ENCODE measurements around the gene YY2.

Gene YY2

DNA sequence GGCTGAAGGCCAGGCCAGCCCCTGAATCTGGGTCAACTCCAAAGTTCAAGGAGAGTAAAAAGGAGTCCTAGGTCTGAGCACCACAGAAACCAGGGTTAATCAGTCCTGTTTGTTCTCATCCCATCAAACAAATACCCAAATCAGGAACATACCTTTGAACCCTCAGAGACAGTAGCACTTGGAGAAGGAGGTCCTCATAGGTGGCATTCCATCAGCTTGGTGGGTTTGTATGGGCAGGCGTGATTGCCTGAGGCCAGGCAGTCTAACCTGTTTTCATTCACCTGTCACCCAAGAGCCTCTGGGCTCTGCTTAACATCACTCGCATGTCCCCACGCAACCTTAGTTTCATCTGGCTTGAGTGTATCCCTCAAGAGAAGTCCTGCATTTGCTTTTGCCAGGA lies 33.9 kb upstream of the YY2 start:
- no peak for DNase-seq (ENCODE audit: low spot score)
- in situ Hi-C loops (cut with MboI; ENCODE audit: low pct_unique_long_range_greater_than_20kb, low sequenced_read_pairs, unreplicated experiment): no loop called here
- TF ChIP-seq, protein P1, sequence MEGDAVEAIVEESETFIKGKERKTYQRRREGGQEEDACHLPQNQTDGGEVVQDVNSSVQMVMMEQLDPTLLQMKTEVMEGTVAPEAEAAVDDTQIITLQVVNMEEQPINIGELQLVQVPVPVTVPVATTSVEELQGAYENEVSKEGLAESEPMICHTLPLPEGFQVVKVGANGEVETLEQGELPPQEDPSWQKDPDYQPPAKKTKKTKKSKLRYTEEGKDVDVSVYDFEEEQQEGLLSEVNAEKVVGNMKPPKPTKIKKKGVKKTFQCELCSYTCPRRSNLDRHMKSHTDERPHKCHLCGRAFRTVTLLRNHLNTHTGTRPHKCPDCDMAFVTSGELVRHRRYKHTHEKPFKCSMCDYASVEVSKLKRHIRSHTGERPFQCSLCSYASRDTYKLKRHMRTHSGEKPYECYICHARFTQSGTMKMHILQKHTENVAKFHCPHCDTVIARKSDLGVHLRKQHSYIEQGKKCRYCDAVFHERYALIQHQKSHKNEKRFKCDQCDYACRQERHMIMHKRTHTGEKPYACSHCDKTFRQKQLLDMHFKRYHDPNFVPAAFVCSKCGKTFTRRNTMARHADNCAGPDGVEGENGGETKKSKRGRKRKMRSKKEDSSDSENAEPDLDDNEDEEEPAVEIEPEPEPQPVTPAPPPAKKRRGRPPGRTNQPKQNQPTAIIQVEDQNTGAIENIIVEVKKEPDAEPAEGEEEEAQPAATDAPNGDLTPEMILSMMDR (IDR thresholded peaks at IDR 0.05; ENCODE audit: extremely low read depth, insufficient read depth, missing control alignments): no peak

DNA sequence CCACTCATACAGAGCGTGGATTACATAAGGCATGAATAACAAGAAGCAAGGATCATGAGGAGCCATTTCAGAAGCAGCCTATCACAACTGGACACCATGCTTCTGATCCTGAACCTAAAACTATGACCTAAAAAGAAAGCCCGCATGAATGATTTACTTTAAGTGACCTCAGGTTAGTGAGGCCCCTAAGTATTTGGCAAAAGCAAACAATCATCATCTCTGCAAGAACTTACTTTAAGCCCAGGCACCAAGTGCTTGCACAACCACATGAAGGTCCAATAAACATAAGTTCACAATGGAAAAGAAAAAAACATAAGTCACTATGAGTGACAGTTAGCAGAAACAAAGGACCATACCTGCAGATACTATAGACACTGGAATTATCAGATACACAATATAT lies 24.3 kb upstream of the YY2 start:
- in situ Hi-C loops (cut with MboI; ENCODE audit: low pct_unique_long_range_greater_than_20kb, low sequenced_read_pairs, unreplicated experiment): no loop called here
- no peak for DNase-seq (ENCODE audit: low spot score)
- TF ChIP-seq, protein P1 (IDR thresholded peaks at IDR 0.05; ENCODE audit: extremely low read depth, insufficient read depth, missing control alignments): no peak

DNA sequence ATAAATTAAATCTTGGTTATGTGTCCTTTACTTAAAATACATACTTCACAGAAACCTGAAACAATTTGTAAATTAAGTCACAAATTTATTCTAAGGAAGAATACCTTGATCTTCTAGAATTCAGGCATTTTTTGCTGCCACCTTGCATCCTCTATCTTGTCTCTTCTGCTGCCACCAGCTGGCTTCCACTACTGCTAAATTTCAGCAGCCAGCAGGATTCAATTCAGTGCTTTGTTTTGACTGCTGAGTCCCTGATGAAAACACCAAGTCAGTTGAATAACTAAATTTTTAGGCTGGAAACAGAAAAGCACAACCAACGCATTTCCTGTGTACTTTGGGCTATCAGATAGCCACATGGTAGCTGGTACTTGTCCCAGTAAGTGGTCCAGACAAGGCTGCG lies 18.7 kb upstream of the YY2 start:
- TF ChIP-seq, protein P1 (IDR thresholded peaks at IDR 0.05; ENCODE audit: extremely low read depth, insufficient read depth, missing control alignments): no peak
- in situ Hi-C loops (cut with MboI; ENCODE audit: low pct_unique_long_range_greater_than_20kb, low sequenced_read_pairs, unreplicated experiment): no loop called here
- DNase-seq (ENCODE audit: low spot score): no peak

DNA sequence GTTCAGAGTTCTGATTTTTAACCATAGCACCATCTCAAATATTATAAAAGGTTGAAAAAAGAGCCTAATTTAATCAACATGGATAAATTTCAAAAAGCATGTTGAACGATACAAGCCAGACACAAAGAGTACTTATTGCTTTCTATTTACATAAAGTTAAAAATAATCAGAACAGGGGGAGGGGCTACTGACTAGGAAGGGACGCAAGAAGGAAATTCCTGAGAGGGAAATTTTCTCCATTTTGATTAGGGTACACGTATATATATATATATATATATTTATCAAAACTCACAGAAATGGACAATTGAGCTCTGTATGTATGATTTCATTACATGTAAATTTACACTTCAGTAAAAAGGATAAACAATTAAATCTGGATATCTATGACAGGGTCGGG lies 16.9 kb upstream of the YY2 start:
- TF ChIP-seq, protein P1 (IDR thresholded peaks at IDR 0.05; ENCODE audit: extremely low read depth, insufficient read depth, missing control alignments): no peak
- DNase-seq (ENCODE audit: low spot score): no peak
- in situ Hi-C loops (cut with MboI; ENCODE audit: low pct_unique_long_range_greater_than_20kb, low sequenced_read_pairs, unreplicated experiment): no loop called here

DNA sequence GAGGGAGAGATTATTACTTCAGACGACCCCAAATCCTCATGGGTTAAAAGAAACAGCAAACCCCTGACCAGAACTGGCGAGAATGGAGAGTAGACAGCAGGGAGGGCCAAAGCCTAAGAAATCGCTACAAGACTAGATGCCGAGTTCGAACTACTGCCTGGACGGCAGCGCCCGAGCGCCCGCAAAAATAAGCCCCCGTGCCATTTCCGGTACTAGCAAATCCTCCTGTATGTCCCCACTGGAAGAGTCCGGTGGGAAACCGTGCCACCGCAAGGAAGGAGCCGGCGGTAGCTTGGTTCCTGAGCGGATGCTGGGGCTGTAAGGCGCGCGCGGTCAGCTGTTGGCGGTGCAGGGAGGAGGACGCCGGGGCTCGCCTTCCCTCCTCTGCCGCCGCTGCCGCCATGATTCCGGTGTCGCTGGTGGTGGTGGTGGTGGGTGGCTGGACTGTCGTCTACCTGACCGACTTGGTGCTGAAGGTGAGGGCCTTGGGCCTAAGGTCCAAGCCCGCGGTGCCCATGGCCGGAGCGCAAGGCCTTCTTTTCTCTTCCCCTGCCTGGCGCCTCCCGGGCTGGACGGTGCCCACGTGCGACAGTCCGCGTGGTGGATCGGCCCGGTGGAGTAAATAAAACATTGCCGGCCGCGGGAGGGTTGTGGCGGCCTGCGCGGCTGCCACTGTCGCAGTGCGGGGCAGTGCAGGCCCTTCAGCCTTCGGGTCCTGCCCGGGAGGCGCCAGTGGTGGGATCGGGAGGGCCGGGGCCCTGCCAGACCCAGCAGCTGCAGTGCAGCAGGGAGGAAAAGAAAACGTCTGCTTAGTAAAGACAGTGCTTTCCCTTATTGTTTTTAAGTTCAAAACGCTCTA lies 16.2 kb upstream of the YY2 start, which contains the start of gene MBTPS2:
TSS of gene MBTPS2 (plus strand) at position 284 of the 859 bp plus-strand sequence. CDS start at position 402, 118 bp downstream.
- DNase-seq (ENCODE audit: low spot score): peak; percentile 44
- TF ChIP-seq, protein P1 (IDR thresholded peaks at IDR 0.05; ENCODE audit: extremely low read depth, insufficient read depth, missing control alignments): peak; percentile 13
- in situ Hi-C loops (cut with MboI; ENCODE audit: low pct_unique_long_range_greater_than_20kb, low sequenced_read_pairs, unreplicated experiment): no loop called here

DNA sequence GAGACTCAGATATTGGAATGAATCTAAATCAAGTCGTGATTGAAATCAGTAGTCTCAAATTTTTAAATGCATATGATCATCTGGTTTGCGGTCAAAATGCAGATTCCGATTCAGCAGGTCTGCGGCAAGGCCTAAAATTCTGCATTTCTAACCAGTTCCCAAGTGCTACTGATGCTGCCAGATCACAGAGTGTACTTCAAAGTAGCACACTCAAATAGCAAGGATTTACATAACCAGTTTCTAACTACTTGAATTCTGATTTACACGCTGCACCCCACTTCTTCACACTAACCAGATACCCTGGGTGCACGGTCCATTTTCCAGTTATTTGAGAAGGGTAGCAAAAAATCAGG lies 15.6 kb upstream of the YY2 start:
- no peak for DNase-seq (ENCODE audit: low spot score)
- in situ Hi-C loops (cut with MboI; ENCODE audit: low pct_unique_long_range_greater_than_20kb, low sequenced_read_pairs, unreplicated experiment): no loop called here
- TF ChIP-seq, protein P1 (IDR thresholded peaks at IDR 0.05; ENCODE audit: extremely low read depth, insufficient read depth, missing control alignments): no peak

Measured in GM13977 (cell line).